WI38 (cell line): ENCODE data around the gene AGBL4.

ENCODE experiments used
- H3K4me3 ChIP-seq: 2 replicates; pipeline ENCODE4 v1.5.1; 2011; ENCODE audit warnings: low read depth, mild to moderate bottlenecking, control low read depth, low read length
- TF ChIP-seq, protein P1 (sequence below): IDR thresholded peaks from 2 replicates; pipeline ENCODE4 v1.5.1; 2012; ENCODE audit warnings: low read depth, mild to moderate bottlenecking, control low read depth, low read length

Gene AGBL4

GRCh38 chr1:48680411-48681035 is 1343.2 kb downstream of the AGBL4 start:
- no peak overlapping the region for H3K4me3 ChIP-seq
- TF ChIP-seq, protein P1, sequence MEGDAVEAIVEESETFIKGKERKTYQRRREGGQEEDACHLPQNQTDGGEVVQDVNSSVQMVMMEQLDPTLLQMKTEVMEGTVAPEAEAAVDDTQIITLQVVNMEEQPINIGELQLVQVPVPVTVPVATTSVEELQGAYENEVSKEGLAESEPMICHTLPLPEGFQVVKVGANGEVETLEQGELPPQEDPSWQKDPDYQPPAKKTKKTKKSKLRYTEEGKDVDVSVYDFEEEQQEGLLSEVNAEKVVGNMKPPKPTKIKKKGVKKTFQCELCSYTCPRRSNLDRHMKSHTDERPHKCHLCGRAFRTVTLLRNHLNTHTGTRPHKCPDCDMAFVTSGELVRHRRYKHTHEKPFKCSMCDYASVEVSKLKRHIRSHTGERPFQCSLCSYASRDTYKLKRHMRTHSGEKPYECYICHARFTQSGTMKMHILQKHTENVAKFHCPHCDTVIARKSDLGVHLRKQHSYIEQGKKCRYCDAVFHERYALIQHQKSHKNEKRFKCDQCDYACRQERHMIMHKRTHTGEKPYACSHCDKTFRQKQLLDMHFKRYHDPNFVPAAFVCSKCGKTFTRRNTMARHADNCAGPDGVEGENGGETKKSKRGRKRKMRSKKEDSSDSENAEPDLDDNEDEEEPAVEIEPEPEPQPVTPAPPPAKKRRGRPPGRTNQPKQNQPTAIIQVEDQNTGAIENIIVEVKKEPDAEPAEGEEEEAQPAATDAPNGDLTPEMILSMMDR: no peak

DNA sequence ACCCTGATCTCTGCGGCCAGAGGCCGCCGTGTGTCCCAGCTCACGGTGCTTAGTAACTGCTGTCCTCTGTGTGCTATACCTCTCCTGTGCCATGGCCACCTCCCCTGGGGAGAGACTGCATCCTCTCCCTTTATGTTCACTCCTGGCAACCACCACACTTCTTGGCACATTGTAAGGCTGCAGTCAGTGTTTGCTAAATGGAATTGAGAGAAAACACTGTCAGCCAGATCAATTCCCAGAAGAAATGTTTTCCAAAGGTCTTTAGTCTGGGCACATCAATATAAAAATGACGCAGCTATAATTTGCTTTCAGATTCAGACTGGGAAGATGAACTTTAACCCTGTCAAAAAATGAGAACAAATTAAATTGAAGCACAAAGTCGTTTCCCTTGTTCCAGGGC is 1343.9 kb downstream of the AGBL4 start:
- TF ChIP-seq, protein P1: no peak
- H3K4me3 ChIP-seq: no peak overlapping the region

DNA sequence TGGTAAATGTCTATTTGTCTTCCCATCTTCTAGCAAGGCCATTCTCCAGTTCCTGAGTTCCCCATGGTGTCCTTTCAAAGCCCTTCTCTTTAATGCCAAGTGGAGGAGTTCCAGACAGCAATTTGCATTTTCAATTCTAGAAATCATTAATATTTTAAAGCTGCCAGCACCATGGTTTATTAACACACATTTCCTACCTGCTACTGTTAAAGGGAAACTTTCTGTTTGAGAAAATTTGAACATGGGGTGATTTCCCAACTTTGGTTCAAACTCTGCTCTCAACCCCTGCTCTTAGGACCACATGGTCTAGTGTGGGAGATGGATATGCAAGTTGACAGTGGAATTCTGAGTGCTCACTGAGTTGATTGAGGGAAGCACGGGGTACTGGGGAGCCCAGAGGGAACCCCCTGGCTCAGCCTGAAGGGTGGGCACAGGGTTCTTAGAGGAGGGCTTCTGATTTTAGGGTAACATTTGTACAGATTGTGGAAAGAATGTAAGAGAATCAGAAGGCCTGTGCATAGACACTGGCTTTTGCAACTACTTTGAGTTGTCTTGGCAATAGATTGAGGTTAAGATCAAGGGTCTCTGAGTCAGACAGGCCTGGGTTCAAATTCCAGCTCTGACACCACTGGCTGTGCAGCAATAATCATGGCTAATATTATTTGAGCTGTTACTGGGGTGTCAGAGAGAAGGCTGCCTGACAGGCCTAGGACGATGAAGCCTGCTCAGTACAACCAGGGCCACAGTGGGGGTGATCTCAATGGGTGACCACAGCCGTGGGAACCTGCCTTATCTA is 1344.8 kb downstream of the AGBL4 start:
- TF ChIP-seq, protein P1: no peak
- H3K4me3 ChIP-seq: no peak overlapping the region

DNA sequence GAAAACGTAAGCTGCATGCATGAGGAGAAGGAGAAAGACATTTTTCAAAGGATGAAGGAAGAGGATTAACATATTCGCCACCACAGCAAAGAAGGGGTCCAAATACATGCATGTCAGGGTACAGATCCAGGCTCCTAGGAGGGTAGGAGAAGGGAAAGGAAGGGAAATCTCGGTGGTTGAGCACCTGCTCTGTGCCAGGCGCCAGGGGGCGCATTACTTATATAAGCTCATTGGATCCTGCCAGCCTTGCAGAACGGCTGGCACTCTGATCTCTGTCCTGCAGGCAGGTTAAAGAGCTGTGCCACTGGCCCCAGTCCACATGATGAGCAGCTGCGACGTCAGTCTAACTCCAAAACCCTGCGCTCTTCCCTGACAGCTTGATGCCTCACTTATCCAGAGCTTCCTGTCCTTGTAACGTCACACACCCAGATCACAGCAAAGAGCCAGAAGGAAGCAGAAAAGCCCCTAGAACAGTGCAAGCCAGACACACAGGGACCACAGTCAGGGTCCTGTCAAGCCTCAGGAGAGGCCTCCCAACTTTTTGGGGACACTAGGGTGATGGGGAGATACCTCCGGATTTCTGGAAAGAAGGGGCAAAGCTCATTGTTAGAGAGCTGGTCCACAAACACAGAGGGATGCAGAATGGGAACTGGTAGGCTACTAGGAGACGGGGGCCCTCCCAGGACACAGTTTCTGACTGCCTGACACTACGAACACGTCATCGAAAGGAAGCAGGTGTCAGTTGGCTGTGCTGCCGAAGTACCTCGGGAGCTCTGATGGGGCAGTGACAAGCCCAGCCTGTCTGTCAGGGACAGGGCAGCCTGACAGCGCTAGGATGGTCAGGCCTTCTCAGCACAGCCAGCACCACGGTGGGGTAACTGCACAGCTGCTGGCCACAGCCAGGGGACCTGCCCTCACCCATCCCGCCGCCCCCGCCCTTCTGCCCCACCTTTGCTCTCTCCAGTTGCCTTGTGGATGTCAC is 1346.2 kb downstream of the AGBL4 start:
- H3K4me3 ChIP-seq: no peak overlapping the region
- TF ChIP-seq, protein P1: no peak

DNA sequence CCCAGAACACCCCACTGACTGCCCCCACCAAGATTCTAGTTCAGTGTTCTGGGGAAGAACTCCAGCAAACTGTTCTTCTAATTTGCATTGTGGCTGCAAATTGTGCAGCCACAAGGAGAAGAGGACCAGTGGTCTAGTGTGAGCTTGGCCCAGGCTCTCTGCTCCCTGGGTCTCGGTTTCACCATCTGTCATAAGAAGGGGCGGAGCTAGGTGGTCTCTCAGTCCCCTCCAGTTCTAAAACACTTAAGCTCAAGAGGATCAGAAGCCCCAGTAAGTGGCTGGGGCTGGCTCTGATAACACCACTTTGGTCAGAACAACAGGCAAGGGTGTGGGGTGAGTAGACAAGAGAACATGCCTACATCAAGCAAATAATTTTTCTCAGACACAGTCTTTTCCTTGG is 1346.9 kb downstream of the AGBL4 start:
- H3K4me3 ChIP-seq: no peak overlapping the region
- TF ChIP-seq, protein P1: no peak

DNA sequence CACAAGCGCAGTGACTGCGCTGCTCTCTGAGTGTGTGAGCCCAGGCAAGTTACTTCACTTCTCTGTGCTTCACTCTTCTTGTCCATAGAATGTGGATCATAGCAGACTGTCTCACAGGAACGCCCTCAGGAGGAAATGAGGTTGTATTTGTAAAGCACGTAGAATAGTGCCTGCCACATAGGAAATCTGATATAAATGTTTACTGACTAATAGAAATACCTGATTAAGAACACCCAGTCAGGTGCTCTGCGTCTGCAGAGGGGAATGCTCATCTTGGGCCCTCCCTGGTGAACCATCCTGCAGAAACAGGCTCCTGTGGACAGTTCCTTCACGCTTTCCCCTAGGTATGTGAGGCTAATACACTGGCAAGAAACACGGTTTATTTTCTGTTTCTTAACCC is 1347.4 kb downstream of the AGBL4 start:
- TF ChIP-seq, protein P1: no peak
- H3K4me3 ChIP-seq: no peak overlapping the region
